NCI-H146 treated with DMSO at 0.1 percent for 48 hours (cell line): ENCODE data around the gene STMN3.
A peak's percentile ranks its signal among the peaks of the same experiment; 100 is the strongest.
"Not testable (repeated sequence)": the region's sequence is repeated elsewhere in the genome, so short reads cannot be mapped to it uniquely, and the experiment has no call there.

Experiments
- DNase-seq: peaks from one replicate; lab custom pipeline; 2025; ENCODE audit not compliant: unreplicated experiment; lab: John Stamatoyannopoulos, UW

The STMN3 gene

GRCh38 chr20:63657937-63658748, 4.9 kb upstream of the STMN3 start, which contains the start of gene RTEL1:
Gene RTEL1, plus strand, starts transcription at chr20:63658312. Its CDS starts 1,091 bp downstream, at chr20:63659403.
- peak; percentile 80 for DNase-seq

GRCh38 chr20:63657260-63657936, 4.2 kb upstream of the STMN3 start:
- no peak for DNase-seq

GRCh38 chr20:63656451-63656850, 3.2 kb upstream of the STMN3 start:
- no peak for DNase-seq

- no peak for DNase-seq
Measured at GRCh38 chr20:63655249-63655648, 2.0 kb upstream of the STMN3 start.

GRCh38 chr20:63653974-63654668, 897 bp upstream of the STMN3 start:
- no peak for DNase-seq

- peak; percentile 29 for DNase-seq
Measured at GRCh38 chr20:63652192-63652980, 838 bp downstream of the STMN3 start.

GRCh38 chr20:63651942-63652191, 1.4 kb downstream of the STMN3 start:
- no peak for DNase-seq

GRCh38 chr20:63650486-63650885, 2.7 kb downstream of the STMN3 start:
- DNase-seq: not testable (repeated sequence)

- peak; percentile 51 for DNase-seq
Measured at GRCh38 chr20:63648895-63649589, 4.2 kb downstream of the STMN3 start.

- no peak for DNase-seq
Measured at GRCh38 chr20:63648190-63648589, 5.0 kb downstream of the STMN3 start.

GRCh38 chr20:63645218-63645617, 8.0 kb downstream of the STMN3 start:
- no peak for DNase-seq

GRCh38 chr20:63643946-63644345, 9.3 kb downstream of the STMN3 start:
- DNase-seq: no peak

- no peak for DNase-seq
Measured at GRCh38 chr20:63643499-63643898, 9.7 kb downstream of the STMN3 start.

GRCh38 chr20:63642527-63643247, 10.5 kb downstream of the STMN3 start:
- DNase-seq: no peak

GRCh38 chr20:63641792-63642523, 11.3 kb downstream of the STMN3 start:
- peak; percentile 80 for DNase-seq

GRCh38 chr20:63641146-63641791, 12.0 kb downstream of the STMN3 start:
- no peak for DNase-seq

- not testable (repeated sequence) for DNase-seq
Measured at GRCh38 chr20:63640686-63641085, 12.5 kb downstream of the STMN3 start.

- no peak for DNase-seq
Measured at GRCh38 chr20:63640086-63640485, 13.1 kb downstream of the STMN3 start.
